ENCODE results near the gene FLT3. TPM values are rescaled to one million over a fixed set of nuclear protein-coding genes. Genes with fewer than 3 reads are reported as not detected.

The FLT3 gene
- total and polyA plus RNA-seq, 9 of the 15 experiments (the other 6 are each of a cell fraction or from before 2014, with no cell fraction given), result not detected

- no peak for ATAC-seq
- FAIRE-seq, result no peak
- TF ChIP-seq ZNF512 (tag; IDR thresholded peaks at IDR 0.05) (no peak), POLR3G (IDR thresholded peaks at IDR 0.05; ENCODE audit: extremely low read depth, insufficient read length, insufficient replicate concordance) (no peak), ZNF449 (CRISPR knock-in tag; IDR thresholded peaks at IDR 0.05) (no peak), CHD7 (IDR thresholded peaks at IDR 0.05; ENCODE audit: low read depth, low read length) (no peak), CHD2 (IDR thresholded peaks at IDR 0.05; ENCODE audit: low read depth, low read length) (no peak), RBM39 (optimal IDR thresholded peaks at IDR 0.05; ENCODE audit: low read depth, low read length) (no peak)
These were observed 128.4 kb downstream of the FLT3 start for GRCh38 chr13:27971776-27972477.

More at GRCh38 chr13:27971776-27972477, 128.4 kb downstream of the FLT3 start:
- H3K9me3 ChIP-seq (replicated peaks; ENCODE audit: control insufficient read depth, insufficient read depth, low read depth, low read length), result no peaks in the 10 kb centered on the region
- in situ Hi-C loops (cut with MboI) (loop anchor here (25.0 kb wide), 1 partner anchor 460 kb away; no protein-coding TSS in a partner anchor), intact Hi-C loops (cut with micrococcal nuclease) (no loop called here)
- BruUV-seq (replicated peaks), result no TSS peak
- CTCF ChIA-PET (ENCODE audit: low intra/inter-chr PET ratio), result no interaction called here
- WGBS (ENCODE audit: insufficient coverage, low coverage, missing lambda C conversion rate), result 0% methylated on average over 3 of the region's 7 CpGs
- no peaks in the 10 kb centered on the region for H3K9me1 ChIP-seq (ENCODE audit: control insufficient read depth, insufficient read depth, low read length)
- no peak overlapping the region for H3K4me3 ChIP-seq
- no peak overlapping the region for H3K9ac ChIP-seq (ENCODE audit: insufficient read depth in 1 of 2, low read depth in 2 of 2, low read length in 2 of 2)
- no peak overlapping the region for H2AFZ ChIP-seq (ENCODE audit: low read depth, low read length)
- H3K79me2 ChIP-seq (ENCODE audit: control insufficient read depth, insufficient read depth, low read length), result no peaks in the 10 kb centered on the region
- H3K4me2 ChIP-seq (ENCODE audit: insufficient read depth, low read length), result no peak overlapping the region
- peaks cover 0 to 3% of the 10 kb centered on the region in 2 experiments; a peak in 1 of 5 replicates for H3K4me1 ChIP-seq (replicated peaks in 1 of 2; ENCODE audit: control insufficient read depth in 2 of 2, insufficient read depth in 2 of 2, low read length in 2 of 2)
- H3K36me3 ChIP-seq (ENCODE audit: control insufficient read depth, insufficient read depth, low read length), result no peaks in the 10 kb centered on the region
- peaks cover 12 to 71% of the 10 kb centered on the region in 2 experiments; a peak in 4 of 5 replicates for H3K27me3 ChIP-seq (ENCODE audit: control insufficient read depth in 2 of 2, insufficient read depth in 2 of 2, low read length in 2 of 2)
- H3K27ac ChIP-seq (ENCODE audit: extremely low read depth, low read depth, low read length), result no peak overlapping the region
- no peaks in the 10 kb centered on the region for H4K20me1 ChIP-seq (replicated peaks; ENCODE audit: control insufficient read depth, insufficient read depth, low read length)
- POLR2A ChIA-PET, result no interaction called here
- no peak for DNase-seq (ENCODE audit: extremely low read depth in 1 of 4, low spot score in 3 of 4)

All from K562 (cell line).